ACHN (cell line): ENCODE data around the gene FARS2.
A peak's percentile ranks its signal among the peaks of the same experiment; 100 is the strongest.

Experiments used
- DNase-seq: peaks from one replicate; pipeline ENCODE4 v3.0.0-alpha.2; 2015
- in situ Hi-C: cut with HindIII; loops from 2 replicates; pipeline ENCODE4 v1.10.0; 2017; ENCODE audit warnings: low sequenced_read_pairs, low pct_ligation_motif_present, low pct_unique_long_range_greater_than_20kb

FARS2 gene

DNA sequence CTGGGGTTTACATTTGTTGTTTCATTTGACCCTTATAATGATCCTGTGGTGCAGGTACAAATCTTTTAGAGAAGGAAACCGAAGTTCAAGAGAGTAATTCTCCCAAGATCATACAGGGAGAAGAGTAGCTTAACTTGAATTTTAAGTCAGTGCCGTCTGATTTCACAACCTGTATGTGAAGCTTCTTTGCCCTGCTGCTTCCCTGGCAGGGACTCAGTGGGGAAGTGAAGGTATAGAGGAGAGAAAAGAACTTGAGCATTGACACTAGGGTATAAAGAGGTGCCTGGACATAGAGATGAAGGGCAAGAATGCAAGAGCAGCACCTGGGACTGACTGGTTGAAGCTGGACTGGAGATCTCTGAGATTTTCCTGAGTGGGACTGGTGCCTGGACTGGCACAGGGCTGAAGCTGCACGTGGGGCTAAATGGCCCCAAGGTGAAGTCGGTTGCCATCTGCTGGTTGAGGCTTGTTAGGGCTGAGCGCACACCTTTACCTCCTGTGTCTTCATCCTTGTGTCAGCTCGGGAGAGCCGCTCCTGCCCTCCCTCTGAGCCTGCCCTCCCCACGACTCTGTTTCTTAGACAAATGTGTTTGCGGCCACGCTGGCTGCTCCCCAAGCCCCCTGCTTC is 41.8 kb downstream of the FARS2 start:
- peak; percentile 60 for DNase-seq
- in situ Hi-C loops: no loop called here

DNA sequence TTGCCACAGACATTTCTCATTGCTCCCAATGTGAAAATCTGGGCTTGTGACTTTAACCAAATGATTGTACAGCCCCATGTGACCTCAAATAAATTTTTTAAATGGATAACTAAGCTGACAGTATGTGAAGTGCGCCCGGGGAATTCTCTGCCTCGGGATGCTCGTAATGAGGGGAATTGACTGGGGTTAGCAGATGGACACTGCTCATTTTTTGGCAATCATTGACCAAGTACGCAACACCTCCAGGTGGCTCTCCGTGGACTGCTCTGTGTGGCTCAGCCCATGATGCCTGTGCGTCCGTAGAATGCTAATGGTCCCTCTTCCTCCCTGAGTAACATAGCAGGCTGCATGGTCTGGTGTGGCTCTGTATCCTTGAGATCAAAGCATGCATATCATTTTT is 42.4 kb downstream of the FARS2 start:
- in situ Hi-C loops: no loop called here
- DNase-seq: peak; percentile 16

GRCh38 chr6:5305968-5306626 is 44.8 kb downstream of the FARS2 start:
- in situ Hi-C loops: no loop called here

DNA sequence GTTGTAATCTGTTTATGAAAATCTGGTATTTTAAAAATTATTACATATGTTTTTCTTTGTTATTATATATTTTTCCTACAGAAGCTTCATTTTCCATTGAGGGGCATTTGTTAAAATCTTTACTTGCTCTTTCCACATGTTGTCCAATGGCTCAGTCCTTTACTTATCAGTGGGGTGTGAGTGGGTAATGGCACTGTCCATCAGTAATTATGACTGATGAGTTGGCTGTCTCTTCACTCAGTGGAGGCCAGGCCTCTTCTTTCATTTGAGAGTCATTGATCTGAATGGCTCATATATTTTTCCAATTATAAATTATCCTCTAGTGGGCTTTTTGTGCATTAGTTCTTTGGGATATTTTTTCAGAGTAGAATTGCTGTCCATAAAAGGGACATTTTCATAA is 45.7 kb downstream of the FARS2 start:
- no peak for DNase-seq
- in situ Hi-C loops: no loop called here

More at GRCh38 chr6:5305968-5306626, 44.8 kb downstream of the FARS2 start:
- DNase-seq: no peak

DNA sequence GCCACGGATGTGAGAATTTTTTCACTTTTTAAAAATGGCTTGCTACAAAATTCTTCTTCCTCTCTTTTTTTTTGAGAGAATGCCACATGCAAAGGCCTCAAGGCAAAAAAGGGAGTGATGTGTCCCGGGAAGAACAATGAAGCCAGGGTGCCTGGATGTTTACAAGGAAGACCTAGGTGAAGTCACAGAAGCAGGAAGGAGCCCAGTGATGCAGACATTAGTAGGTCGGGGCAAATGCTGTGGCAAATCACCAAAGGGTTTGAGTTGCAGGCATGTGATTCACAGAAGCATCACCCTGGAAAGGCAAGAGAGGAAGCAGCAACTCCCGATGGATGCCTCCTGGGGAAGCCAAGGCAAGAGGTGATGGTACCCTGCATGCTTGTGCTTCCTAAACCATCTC is 46.8 kb downstream of the FARS2 start:
- in situ Hi-C loops: no loop called here
- no peak for DNase-seq

- in situ Hi-C loops: no loop called here
- no peak for DNase-seq
These were observed 53.0 kb downstream of the FARS2 start for GRCh38 chr6:5314191-5314865.

DNA sequence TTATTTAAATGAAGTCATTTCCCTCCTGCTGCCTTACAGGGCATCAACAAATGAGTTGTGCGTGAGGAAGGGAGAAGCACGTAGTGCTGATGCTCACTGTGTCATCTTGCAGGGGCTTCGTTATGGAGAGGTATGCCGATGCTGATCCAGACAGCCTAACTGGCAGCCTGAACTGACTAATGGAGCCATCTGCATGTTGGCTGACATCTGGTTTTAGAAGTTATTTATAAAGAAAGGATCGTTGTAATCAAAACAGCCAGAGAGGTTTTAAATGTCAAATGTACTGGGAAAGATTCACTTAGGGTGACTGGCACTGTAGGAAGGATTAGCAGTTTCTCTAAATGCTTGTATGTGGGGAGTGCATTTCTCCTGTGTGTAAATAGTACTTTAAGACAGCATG is 54.6 kb downstream of the FARS2 start:
- in situ Hi-C loops: no loop called here
- DNase-seq: no peak

- DNase-seq: no peak
- in situ Hi-C loops: no loop called here
These were observed 55.6 kb downstream of the FARS2 start for GRCh38 chr6:5316951-5317350.

DNA sequence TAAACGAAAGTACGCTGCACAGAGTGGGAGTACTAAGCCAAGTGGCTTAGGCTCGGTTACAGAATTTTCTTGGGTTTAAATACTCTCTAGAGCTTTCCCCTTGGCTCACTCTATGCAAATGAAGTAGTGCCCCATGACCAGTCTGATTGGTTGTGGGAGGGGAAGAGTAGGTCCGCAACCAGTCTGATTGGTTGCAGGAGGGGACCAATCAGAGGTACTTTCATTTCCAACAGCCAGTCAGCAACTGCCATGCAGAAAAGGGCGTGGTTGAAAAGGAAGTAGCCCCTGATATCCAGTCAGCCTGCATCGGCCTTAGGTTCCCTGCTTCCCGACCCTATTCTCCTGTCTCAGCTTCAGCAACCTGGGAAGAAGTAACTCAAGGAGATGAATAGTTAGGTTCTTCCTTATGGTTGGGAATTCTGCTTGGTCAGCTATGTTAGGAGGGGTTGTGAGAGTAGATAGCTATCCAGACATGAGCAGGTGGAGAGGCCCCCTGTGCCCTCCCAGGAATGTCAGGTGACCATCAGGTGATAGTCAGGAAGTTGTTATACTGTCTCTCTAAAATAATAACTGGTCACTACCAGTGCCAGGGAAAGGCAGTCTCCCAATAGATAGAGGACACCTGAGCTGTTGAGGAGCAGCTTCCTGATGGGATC is 57.4 kb downstream of the FARS2 start:
- no peak for DNase-seq
- in situ Hi-C loops: no loop called here

DNA sequence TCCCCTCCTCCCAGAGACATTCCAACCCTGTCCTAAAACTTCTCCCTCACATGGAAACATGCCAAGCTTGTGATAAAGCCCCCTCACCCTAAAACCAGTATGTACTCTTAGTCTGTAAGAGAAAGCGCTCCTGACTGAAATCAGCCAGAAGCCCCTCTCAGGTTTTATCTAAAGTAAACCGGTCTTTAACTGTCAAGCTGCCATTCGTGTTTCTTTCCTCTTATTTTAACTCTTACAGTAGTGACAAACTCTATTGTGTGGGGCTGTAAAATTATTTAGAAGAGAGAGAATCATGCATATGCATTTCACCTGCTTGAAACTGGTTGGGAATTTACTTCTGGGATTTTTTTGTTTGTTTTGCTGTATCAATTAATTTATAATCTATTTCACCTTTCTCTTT is 62.7 kb downstream of the FARS2 start:
- in situ Hi-C loops: no loop called here
- no peak for DNase-seq

- DNase-seq: no peak
- in situ Hi-C loops: no loop called here
These were observed 63.9 kb downstream of the FARS2 start for GRCh38 chr6:5325173-5325572.

GRCh38 chr6:5326022-5326641 is 64.8 kb downstream of the FARS2 start:
- in situ Hi-C loops: no loop called here
- DNase-seq: no peak

GRCh38 chr6:5328800-5329199 is 67.5 kb downstream of the FARS2 start:
- in situ Hi-C loops: no loop called here

GRCh38 chr6:5331845-5332442 is 70.6 kb downstream of the FARS2 start:
- in situ Hi-C loops: no loop called here
- DNase-seq: no peak

More at GRCh38 chr6:5328800-5329199, 67.5 kb downstream of the FARS2 start:
- DNase-seq: no peak

DNA sequence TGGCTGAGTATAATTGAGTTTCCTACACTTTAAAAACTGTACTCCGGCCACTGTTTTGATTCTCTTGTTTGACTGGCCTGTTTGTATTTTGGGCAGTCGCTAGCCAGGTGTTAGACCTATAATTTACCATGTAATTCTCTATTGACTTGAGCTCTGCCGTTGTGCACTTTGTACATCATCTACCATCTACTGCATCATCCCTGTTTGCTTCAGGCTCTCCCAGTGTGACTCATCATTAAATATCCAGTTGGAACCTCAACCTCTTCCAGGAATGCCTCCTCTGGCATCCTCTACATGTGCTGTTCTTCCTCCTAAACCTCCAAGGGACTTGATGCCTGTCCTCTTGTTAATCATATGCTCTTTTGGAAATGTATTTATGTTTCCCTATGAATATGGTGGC is 72.3 kb downstream of the FARS2 start:
- in situ Hi-C loops: no loop called here

DNA sequence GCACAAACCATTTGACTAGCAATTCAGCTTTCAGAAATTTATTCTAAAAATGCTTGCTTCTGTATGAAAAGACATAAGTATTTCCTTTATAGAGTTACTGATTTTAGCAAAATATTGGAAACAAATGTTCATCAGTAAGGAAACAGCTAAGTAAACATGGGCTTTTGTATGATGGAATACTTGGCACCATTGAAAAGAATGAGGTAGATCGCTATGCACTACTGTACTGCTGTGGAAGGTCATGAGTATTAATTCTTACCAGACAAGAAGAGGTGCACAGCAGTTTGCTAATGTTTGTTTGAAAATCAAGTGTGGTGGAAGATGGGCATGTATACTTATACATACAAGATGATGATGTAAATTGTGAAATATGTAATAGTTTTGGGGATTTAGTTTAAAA is 73.0 kb downstream of the FARS2 start:
- no peak for DNase-seq

More for the DNA sequence above, 72.3 kb downstream of the FARS2 start:
- DNase-seq: no peak

DNA sequence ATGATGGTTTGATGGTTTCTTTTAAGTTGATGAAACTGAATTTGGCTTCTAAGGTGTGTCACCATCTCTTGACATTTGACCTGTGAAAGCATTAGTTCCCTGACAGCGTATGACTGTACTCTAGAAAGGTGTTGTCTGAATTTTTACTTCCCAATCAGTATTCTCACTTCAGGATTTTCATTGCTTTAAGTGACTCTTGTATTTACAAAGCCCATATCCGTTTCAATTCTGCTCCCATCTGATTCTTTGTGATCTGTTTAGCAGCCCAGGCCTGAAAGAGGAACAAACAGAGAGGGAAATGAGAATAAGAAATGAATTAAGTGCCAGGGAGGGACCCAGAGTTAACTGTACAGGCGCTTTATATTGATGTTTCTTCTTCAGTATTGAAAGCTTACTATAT is 73.7 kb downstream of the FARS2 start:
- in situ Hi-C loops: no loop called here
- DNase-seq: no peak

More for the DNA sequence above, 73.0 kb downstream of the FARS2 start:
- in situ Hi-C loops: no loop called here

- no peak for DNase-seq
- in situ Hi-C loops: no loop called here
These were observed 76.3 kb downstream of the FARS2 start for GRCh38 chr6:5337573-5337972.
